GM18951 (cell line): ENCODE measurements around the gene MTHFSD.

ENCODE experiments used
- POLR2A ChIP-seq: IDR thresholded peaks from 4 replicates; pipeline ENCODE4 v1.6.1; 2011; ENCODE audit warnings: mild to moderate bottlenecking; ENCODE audit not compliant: insufficient read length, insufficient read depth; ENCODE audit errors: extremely low read depth
- in situ Hi-C: fragments of 300-500 bp; cut with MboI; formaldehyde crosslinking; loops from one replicate; pipeline ENCODE4 v1.12.0; 2022; ENCODE audit warnings: low sequenced_read_pairs, mixed read lengths, inconsistent platforms; ENCODE audit not compliant: unreplicated experiment

MTHFSD gene

GRCh38 chr16:86505185-86505898, 49.7 kb downstream of the MTHFSD start:
- in situ Hi-C loops = loop anchor here (25.0 kb wide), 2 partner anchors 168 to 693 kb away; no protein-coding TSS in a partner anchor
- TF ChIP-seq POLR2A = no peak

DNA sequence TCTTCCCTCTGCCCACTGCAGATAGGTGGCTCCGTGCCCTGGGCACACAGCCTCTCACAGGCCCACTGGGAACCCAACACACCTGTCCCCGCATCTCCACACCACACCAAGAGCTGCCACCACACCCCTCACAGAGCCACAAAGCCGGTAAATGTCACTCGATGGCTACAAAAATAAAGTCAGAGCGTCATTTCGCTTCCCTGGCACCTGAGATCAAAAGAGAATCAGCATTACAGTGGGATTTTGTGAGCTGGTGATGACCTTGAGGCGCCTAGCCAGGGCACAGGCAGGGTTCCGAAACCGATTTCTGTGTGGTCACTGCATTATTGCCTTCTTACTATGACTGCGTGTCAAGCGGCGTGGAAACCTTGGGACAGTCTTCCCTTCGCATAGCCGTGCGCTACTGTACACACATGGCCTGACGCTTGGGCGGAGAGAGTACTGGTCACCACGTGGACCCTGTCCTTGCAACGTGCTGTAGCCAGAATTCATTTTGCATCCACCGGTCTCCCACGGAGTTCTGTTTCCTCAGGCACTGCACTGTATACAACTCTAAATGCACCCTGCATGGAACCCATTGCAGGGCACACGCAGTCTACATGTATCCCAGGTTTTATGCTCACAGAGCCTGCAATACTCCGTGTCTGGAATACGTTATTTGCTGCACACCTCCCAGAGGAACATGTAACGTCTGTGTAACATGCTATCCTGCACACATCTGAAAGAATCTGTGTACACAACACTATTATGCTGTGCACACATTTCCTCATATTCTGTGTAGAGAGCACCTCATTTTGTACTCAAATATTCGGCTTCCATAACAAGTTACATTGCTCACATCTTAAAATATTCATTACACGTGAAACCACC, 50.5 kb downstream of the MTHFSD start:
- in situ Hi-C loops = loop anchor here (25.0 kb wide), 2 partner anchors 167 to 692 kb away; no protein-coding TSS in a partner anchor
- no peak for TF ChIP-seq POLR2A

- in situ Hi-C loops = loop anchor here (25.0 kb wide), 2 partner anchors 167 to 692 kb away; no protein-coding TSS in a partner anchor
- TF ChIP-seq POLR2A = no peak
Measured at GRCh38 chr16:86503830-86504229, 51.2 kb downstream of the MTHFSD start.

- TF ChIP-seq POLR2A = no peak
- in situ Hi-C loops = loop anchor here (25.0 kb wide), 2 partner anchors 166 to 691 kb away; no protein-coding TSS in a partner anchor
Measured at GRCh38 chr16:86502856-86503748, 51.9 kb downstream of the MTHFSD start.

DNA sequence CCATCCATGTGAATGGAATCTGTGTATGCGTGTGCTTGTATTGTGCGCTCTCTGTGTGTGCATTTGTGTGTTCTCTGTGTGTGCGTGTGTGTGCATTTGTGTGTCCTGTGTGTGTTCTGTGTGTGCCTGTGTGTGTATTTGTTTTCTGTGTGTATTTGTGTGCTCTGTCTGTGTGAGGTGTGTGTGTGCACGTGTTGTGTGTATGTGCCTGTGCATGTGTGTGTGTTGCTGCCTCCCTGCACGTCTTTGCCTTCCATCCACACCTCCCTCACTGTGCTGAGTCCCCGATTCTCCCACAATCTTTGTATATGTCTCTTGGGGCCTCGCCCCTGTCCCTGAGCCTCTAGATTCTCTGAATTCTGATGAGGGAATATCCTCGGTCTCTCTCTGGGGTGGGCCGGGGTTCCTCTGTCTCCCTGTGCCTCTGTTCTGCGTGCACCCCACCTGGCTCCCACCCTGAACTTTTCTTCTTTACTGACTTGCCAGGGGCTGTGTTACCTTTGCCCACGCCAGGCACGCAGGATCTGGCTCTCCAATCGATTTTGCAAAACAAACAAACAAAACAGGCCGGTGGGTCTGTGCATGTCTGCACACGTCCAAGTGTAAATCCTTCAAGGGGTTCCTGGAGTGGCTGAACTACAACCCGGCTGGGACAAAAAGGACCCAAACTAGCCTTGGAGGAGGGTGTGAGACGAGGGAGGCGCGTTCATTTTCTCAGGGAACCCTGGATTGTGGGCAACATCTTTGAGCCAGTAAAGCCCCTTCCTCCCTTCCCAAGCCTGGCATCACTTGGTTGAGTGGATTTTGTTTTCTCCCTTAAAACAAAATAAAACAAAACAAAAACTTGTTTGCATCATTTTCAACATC, 52.8 kb downstream of the MTHFSD start:
- in situ Hi-C loops = loop anchor here (25.0 kb wide), 2 partner anchors 165 to 690 kb away; no protein-coding TSS in a partner anchor
- no peak for TF ChIP-seq POLR2A

- in situ Hi-C loops = loop anchor here (25.0 kb wide), 2 partner anchors 164 to 689 kb away; no protein-coding TSS in a partner anchor
- no peak for TF ChIP-seq POLR2A
Measured at GRCh38 chr16:86500708-86501510, 54.1 kb downstream of the MTHFSD start.

DNA sequence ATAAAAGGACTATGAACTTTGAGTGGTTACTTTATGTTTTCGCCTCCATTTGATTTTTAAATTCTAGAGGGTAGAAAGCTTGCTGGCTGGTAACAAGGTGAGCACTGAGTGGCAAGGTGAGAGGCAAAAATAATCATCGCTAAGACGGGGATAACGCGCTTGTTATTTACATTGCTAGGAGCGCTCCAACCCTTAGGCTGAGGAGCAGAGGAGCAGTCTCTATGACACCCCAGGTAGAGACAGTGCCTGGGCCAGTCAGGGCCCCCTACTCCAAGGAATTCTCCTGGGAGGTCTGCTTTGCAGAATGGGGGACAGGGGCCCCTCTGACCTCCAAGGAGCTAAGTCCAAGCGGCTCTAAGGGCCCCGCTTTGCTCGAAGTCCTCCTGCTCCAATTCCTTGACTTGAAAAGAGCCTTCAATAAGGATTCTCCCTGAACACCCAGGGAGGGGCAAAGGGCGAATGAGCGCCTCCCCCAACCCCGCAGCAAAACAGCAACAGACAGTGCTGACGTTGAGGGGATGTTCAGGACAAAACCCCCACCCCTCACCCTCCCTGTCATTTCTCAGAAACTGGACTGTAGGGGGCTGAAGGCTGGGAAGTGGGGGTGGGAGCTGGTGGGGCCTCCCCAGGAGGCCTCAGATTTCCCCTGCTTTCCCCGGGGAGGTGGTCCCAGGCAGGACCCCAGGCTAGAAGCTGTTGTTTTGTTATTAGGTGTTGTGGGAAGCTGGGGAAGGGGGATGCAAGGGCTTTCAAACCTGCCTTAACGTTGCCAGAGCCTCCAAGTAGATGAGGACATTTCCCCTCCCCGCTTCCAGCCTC, 54.9 kb downstream of the MTHFSD start:
- TF ChIP-seq POLR2A = no peak
- in situ Hi-C loops = loop anchor here (25.0 kb wide), 2 partner anchors 163 to 688 kb away; no protein-coding TSS in a partner anchor

DNA sequence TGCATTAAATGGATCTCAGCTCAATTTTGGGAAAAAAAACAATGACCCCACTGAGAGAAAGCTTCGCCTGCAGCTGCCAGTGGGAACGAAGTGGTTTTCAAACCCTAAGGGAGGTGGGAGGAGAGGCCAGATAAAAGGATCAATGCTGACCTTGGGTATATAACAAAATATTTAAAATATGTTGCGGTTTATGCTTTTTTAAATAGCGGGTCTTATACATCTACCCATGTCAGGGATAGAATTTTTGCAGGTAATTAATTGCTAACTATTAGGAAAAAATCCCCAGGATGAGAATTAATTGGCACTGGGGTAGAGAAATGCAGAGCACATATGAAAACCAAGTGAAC, 55.6 kb downstream of the MTHFSD start:
- in situ Hi-C loops = no loop called here
- TF ChIP-seq POLR2A = no peak

DNA sequence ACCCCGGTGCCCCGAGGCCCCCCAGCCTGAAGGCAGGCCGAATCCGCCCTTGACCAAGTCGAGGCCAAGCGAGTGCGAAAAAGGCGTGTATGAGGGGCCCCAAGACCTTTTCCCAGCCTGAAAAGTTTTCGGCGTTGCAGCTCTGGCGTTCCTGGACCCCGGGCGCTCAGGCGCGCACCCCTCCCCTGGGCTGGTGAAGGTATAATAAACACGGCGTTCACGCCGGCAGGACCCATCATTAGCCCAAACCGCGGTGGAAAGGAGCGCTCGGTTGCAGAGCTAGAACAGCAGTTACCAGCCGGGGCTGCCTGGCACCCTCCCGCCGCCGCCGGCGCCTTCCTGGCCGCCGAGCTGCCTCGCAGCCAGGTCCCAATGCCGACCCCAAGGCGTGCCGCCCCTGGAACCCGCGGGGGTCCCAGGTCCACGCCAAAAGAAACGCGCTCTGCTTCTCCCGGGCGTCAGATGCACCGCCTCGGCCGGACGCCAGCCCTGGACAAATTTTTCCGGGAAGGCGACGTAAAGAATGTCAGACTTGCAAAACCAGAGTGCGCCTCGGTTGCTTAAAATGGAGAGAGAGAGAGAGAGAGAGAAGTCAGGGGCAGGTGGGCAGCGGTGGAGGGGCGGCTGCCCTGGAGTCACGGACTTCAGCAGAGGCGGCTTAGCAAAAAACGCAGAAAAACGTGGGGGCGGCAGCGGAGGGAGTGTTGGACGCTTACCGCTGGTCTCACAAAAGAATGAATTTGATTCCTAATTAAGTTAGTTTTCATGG, 56.2 kb downstream of the MTHFSD start:
- no peak for TF ChIP-seq POLR2A
- in situ Hi-C loops = no loop called here
